Smooth muscle cell (in vitro differentiated cells): ENCODE data around the gene TRAF3. TPM values are rescaled to one million over a fixed set of nuclear protein-coding genes. Genes with fewer than 3 reads are reported as not detected.

Experiments
- DNase-seq: peaks from one replicate; lab custom pipeline; 2025; ENCODE audit not compliant: unreplicated experiment; lab: John Stamatoyannopoulos, UW
- H2AFZ ChIP-seq: fragments of 200-600 bp; sonication (generic); 2 replicates; pipeline ENCODE4 v1.6.0; 2016; ENCODE audit warnings: antibody characterized with exemption, low read depth, mild to moderate bottlenecking
- H3F3A ChIP-seq: fragments of 200-600 bp; sonication (generic); 2 replicates; pipeline ENCODE4 v1.6.0; 2017; ENCODE audit warnings: antibody characterized with exemption, low read depth
- H3K27ac ChIP-seq: fragments of 200-600 bp; sonication (generic); 2 replicates; pipeline ENCODE4 v1.5.1; 2016; ENCODE audit warnings: low read depth, mild to moderate bottlenecking
- H3K27me3 ChIP-seq: fragments of 200-600 bp; sonication (generic); 2 replicates; pipeline ENCODE4 v1.6.1; 2016; ENCODE audit warnings: low read depth, mild to moderate bottlenecking
- H3K36me3 ChIP-seq: fragments of 200-600 bp; sonication (generic); 2 replicates; pipeline ENCODE4 v1.5.1; 2016; ENCODE audit warnings: low read depth
- H3K4me1 ChIP-seq: fragments of 200-600 bp; sonication (generic); 2 replicates; pipeline ENCODE4 v1.5.1; 2016; ENCODE audit warnings: low read depth
- H3K4me2 ChIP-seq: fragments of 200-600 bp; sonication (generic); 2 replicates; pipeline ENCODE4 v1.6.0; 2016; ENCODE audit warnings: mild to moderate bottlenecking
- H3K4me3 ChIP-seq: fragments of 200-600 bp; sonication (generic); 2 replicates; pipeline ENCODE4 v1.5.1; 2016; ENCODE audit warnings: mild to moderate bottlenecking
- H3K79me2 ChIP-seq: fragments of 200-600 bp; sonication (generic); 2 replicates; pipeline ENCODE4 v1.6.0; 2016; ENCODE audit warnings: low read depth, mild to moderate bottlenecking
- H3K9ac ChIP-seq: fragments of 200-600 bp; sonication (generic); 2 replicates; pipeline ENCODE4 v1.6.0; 2016; ENCODE audit warnings: low read depth
- H3K9me3 ChIP-seq: fragments of 200-600 bp; sonication (generic); replicated peaks from 2 replicates; pipeline ENCODE4 v1.5.1; 2016; ENCODE audit warnings: low read depth
- H4K20me1 ChIP-seq: fragments of 200-600 bp; sonication (generic); 2 replicates; pipeline ENCODE4 v1.6.0; 2016; ENCODE audit warnings: low read depth
- WGBS: methylation state at CpG from one replicate; pipeline ENCODE4 v1.1.7; 2016; ENCODE audit warnings: low lambda C conversion rate; 5-methylcytosine and 5-hydroxymethylcytosine counted together
- polyA plus RNA-seq: library from polyadenylated mRNA; unstranded; fragments of >200 nt; fragmentation: Nextera tagmentation; extraction: Ambion mirVana; gene quantifications from 2 replicates; pipeline ENCODE4 v1.2.1, GENCODE V29; 2016
- total RNA-seq: library from RNA; depleted of rRNA; stranded (reverse); fragments of >200 nt; gene quantifications from 2 replicates; pipeline ENCODE4 v1.2.3, GENCODE V29; 2014
- TF ChIP-seq, protein P1 (sequence below): fragments of 200-600 bp; sonication (generic); IDR thresholded peaks from 2 replicates; pipeline ENCODE4 v1.5.1; 2017; ENCODE audit warnings: borderline replicate concordance, mild to moderate bottlenecking, antibody characterized with exemption; ENCODE audit not compliant: insufficient read depth, poor library complexity, severe bottlenecking

TRAF3 gene
- total and polyA plus RNA-seq, 2 experiments from 2014 or later: 9.4 to 24.6 TPM

DNA sequence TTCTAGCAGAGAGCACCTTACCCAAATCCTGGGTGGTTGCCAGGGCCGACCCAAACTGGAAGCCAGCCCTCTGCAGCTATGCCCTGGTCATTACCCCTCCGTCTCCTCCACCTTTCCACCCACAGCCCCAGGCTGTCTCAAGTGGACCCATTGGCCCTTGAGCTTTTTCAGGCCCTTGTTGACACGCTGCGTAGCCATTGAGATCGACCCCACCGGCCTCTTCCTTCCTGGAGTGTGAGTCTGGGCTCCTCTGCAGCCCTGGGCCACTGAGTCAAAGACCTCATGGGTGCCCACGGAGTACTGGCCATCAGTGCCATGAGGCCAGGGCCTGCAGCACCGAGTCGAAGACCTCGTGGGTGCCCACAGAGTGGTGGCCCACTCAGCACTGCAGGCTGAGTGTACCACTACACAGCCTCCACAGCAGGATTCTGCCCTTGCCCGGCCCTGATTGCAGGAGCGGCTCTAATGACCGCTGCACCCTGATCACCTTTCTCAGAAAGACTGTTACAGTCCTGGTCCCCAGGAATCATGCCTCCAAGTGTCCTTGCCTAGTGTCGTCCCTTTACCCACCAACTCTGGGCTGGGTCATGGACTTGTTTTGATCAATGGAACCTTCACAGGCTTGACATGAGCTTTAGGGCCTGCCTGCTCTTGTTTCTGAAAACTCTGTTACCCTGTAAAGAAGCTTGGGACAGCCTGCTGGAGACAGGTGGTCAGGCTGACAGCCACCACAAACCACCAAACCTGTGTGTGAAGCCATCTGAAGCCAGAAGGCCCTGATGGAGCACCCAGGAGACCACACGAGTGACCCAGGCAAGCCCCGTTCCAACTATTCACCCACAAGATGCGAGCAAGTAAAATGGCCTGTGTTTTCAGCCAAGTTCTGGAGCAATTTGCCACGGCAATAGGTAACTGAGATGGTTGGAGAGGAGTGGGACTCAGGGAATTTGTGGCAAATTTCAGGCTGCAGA is 39.6 kb upstream of the TRAF3 start:
- no peak for DNase-seq
- H4K20me1 ChIP-seq: no peaks in the 10 kb centered on the region
- no peak overlapping the region for H2AFZ ChIP-seq
- H3K9ac ChIP-seq: no peak overlapping the region
- 94% methylated on average over 18 of the region's 18 CpGs for WGBS
- H3K9me3 ChIP-seq: peaks cover 3% of the 10 kb centered on the region
- H3K79me2 ChIP-seq: no peaks in the 10 kb centered on the region
- no peak overlapping the region for H3K4me2 ChIP-seq
- H3K4me1 ChIP-seq: no peaks in the 10 kb centered on the region
- no peak overlapping the region for H3K4me3 ChIP-seq
- TF ChIP-seq, protein P1, sequence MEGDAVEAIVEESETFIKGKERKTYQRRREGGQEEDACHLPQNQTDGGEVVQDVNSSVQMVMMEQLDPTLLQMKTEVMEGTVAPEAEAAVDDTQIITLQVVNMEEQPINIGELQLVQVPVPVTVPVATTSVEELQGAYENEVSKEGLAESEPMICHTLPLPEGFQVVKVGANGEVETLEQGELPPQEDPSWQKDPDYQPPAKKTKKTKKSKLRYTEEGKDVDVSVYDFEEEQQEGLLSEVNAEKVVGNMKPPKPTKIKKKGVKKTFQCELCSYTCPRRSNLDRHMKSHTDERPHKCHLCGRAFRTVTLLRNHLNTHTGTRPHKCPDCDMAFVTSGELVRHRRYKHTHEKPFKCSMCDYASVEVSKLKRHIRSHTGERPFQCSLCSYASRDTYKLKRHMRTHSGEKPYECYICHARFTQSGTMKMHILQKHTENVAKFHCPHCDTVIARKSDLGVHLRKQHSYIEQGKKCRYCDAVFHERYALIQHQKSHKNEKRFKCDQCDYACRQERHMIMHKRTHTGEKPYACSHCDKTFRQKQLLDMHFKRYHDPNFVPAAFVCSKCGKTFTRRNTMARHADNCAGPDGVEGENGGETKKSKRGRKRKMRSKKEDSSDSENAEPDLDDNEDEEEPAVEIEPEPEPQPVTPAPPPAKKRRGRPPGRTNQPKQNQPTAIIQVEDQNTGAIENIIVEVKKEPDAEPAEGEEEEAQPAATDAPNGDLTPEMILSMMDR: no peak
- H3F3A ChIP-seq: no peaks in the 10 kb centered on the region
- no peak overlapping the region for H3K27ac ChIP-seq
- H3K27me3 ChIP-seq: no peaks in the 10 kb centered on the region
- H3K36me3 ChIP-seq: no peaks in the 10 kb centered on the region

DNA sequence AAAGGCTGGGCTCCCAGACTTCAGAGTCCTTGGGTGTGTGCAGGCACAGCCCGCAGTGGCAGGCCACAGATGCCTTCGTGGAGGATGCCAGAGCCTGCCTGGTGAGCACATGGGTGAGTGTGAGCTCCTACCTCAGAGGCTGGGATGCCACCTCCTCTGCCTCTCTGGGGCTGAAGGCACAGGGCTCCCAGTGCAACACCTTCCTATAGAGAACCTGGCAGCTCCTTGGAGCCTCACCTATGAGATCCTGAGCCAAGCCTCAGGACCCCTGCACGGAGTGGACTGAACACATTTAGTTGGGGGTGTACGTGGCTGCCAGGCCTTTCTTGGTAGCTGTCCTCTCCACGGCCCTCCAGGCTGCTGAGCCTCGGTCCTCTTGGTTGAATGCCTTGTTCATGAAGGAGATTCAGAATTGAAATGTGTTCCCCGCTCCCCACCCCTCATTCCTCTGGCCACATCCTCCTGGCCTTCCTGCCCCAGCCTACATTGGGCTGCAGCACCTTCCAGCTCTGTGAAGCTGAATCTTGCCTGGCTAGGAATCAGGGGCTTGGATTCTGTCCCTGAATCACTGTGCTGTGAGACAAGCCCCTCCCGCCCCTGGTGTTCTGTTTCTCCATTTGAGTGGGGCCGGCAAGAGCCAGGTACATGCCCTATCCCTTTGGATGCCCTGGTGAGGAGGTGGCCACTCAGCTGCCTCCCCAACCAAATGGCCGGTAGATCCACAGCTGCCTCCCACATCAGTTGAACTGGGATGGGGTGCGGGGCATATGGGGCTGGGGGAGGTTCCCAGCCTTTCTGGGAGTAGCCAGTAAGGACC is 38.7 kb upstream of the TRAF3 start:
- Histone ChIP-seq H3K9me3 (peaks cover 3% of the 10 kb centered on the region), H3K4me1 (no peaks in the 10 kb centered on the region), H2AFZ (no peak overlapping the region), H3K9ac (no peak overlapping the region), H3K27me3 (no peaks in the 10 kb centered on the region), H3F3A (no peaks in the 10 kb centered on the region), H3K79me2 (no peaks in the 10 kb centered on the region), H4K20me1 (no peaks in the 10 kb centered on the region), H3K4me2 (no peak overlapping the region), H3K36me3 (peaks cover 5% of the 10 kb centered on the region), H3K27ac (no peak overlapping the region), H3K4me3 (no peak overlapping the region)
- DNase-seq: no peak
- 90% methylated on average over 10 of the region's 11 CpGs for WGBS
- TF ChIP-seq, protein P1: no peak

DNA sequence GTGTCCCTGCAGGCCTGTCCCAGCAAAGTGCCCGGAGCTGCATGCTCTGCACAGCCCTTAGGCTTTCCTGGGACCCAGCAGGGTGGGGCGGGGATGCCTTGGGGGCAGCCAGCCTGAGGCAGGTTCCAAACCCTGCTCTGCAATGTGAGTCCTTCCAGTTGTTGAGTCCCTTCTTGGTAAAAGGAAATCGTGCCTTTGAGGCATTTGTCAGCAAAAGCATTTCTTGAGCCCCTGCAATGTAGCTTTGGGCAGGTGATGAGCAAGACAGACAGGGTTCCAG is 38.1 kb upstream of the TRAF3 start:
- DNase-seq: no peak
- WGBS: 100% methylated on average over 3 of the region's 3 CpGs
- Histone ChIP-seq H4K20me1 (no peaks in the 10 kb centered on the region), H3K9me3 (peaks cover 3% of the 10 kb centered on the region), H3K4me1 (no peaks in the 10 kb centered on the region), H3K27ac (no peak overlapping the region), H3F3A (no peaks in the 10 kb centered on the region), H3K27me3 (no peaks in the 10 kb centered on the region), H3K36me3 (peaks cover 5% of the 10 kb centered on the region), H3K9ac (no peak overlapping the region), H2AFZ (no peak overlapping the region), H3K79me2 (no peaks in the 10 kb centered on the region), H3K4me2 (no peak overlapping the region), H3K4me3 (no peak overlapping the region)
- TF ChIP-seq, protein P1: no peak
